ENCODE measurements around the gene ASXL1.

Gene ASXL1

DNA sequence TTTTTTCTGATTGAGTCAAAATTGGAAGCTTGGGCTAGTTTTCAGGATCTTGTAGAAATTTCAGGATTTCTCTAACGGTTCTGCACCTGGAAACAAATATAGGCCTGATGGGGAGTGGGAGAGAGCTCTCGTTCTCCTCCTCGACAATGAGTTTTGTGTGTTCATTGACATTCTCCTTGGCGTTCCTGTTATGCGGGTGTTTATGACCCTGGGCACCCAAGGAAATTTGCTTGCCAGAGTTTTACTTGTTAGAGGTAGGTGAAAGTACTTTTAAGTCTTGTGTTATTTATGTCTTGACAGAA, 2.2 kb downstream of the ASXL1 start:
- Histone ChIP-seq H3K4me1 (peaks cover 0 to 73% (median 38%) of the 10 kb centered on the region in 4 donors), H3K27me3 (no peaks in the 10 kb centered on the region), H3K9me3 (no peaks in the 10 kb centered on the region), H3K36me3 (no peaks in the 10 kb centered on the region), H3K27ac (peak overlapping the region; percentile 52 to 87), H3K4me3 (peak overlapping the region; percentile 60 to 90)
- intact Hi-C loops (cut with DNase I; ENCODE audit: low total_unique reads): no loop called here
- TF ChIP-seq, protein P1, sequence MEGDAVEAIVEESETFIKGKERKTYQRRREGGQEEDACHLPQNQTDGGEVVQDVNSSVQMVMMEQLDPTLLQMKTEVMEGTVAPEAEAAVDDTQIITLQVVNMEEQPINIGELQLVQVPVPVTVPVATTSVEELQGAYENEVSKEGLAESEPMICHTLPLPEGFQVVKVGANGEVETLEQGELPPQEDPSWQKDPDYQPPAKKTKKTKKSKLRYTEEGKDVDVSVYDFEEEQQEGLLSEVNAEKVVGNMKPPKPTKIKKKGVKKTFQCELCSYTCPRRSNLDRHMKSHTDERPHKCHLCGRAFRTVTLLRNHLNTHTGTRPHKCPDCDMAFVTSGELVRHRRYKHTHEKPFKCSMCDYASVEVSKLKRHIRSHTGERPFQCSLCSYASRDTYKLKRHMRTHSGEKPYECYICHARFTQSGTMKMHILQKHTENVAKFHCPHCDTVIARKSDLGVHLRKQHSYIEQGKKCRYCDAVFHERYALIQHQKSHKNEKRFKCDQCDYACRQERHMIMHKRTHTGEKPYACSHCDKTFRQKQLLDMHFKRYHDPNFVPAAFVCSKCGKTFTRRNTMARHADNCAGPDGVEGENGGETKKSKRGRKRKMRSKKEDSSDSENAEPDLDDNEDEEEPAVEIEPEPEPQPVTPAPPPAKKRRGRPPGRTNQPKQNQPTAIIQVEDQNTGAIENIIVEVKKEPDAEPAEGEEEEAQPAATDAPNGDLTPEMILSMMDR (IDR thresholded peaks at IDR 0.05): no peak
- no peak for DNase-seq

DNA sequence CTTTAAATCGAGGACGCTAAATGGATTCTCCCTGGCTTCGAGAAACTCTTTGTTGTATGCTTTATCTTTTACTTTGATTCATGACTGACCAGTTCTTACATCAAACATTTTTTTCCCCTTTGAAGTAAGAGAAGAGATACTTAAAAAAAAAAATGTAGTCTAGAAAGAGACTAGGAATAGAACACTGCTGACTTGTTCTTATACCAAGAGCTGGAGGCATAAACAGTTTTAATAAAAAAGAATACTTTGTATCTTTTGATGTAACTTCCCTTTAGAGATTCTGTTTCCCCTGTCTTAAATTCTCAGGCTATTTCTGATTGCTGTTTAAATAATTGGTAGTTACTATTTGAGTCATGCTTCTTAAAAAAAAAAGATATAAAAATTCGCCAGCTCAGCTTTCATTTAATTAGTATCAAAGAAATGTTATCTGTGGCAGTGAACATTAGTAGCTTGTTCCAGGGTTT, 4.8 kb downstream of the ASXL1 start:
- intact Hi-C loops (cut with DNase I; ENCODE audit: low total_unique reads): no loop called here
- Histone ChIP-seq H3K36me3 (no peaks in the 10 kb centered on the region), H3K27ac (peak overlapping the region in 1 of 2 donors; percentile 13)

DNA sequence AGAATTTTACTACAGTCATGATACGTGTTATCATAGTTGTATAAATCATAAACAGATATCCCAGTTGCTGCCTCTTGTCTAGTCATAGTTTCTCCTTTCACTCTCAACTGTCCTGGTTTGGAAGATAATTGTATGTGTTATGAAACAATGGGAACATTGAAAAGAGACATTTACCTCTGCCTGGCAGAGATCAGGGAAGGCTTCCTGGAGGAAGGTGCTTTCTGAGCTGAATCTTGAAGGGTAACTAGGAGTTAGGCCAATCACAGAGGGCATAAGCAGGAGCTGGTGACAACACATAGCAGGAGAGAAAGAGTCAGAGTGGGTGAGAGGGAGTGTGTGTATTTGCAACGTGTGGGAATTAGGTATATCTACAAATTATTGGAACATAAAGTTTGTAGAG, 5.4 kb downstream of the ASXL1 start:
- intact Hi-C loops (cut with DNase I; ENCODE audit: low total_unique reads): no loop called here
- Histone ChIP-seq H3K27ac (peak overlapping the region in 1 of 2 donors; percentile 13), H3K4me3 (no peak overlapping the region), H3K27me3 (no peaks in the 10 kb centered on the region), H3K9me3 (no peaks in the 10 kb centered on the region), H3K4me1 (peaks cover 0 to 85% (median 42%) of the 10 kb centered on the region in 4 donors), H3K36me3 (no peaks in the 10 kb centered on the region)
- no peak for DNase-seq
- TF ChIP-seq, protein P1 (IDR thresholded peaks at IDR 0.05): no peak

More for the DNA sequence above, 4.8 kb downstream of the ASXL1 start:
- Histone ChIP-seq H3K4me1 (peaks cover 0 to 82% (median 40%) of the 10 kb centered on the region in 4 donors), H3K4me3 (no peak overlapping the region), H3K9me3 (no peaks in the 10 kb centered on the region), H3K27me3 (no peaks in the 10 kb centered on the region)
- no peak for DNase-seq
- TF ChIP-seq, protein P1 (IDR thresholded peaks at IDR 0.05): no peak

DNA sequence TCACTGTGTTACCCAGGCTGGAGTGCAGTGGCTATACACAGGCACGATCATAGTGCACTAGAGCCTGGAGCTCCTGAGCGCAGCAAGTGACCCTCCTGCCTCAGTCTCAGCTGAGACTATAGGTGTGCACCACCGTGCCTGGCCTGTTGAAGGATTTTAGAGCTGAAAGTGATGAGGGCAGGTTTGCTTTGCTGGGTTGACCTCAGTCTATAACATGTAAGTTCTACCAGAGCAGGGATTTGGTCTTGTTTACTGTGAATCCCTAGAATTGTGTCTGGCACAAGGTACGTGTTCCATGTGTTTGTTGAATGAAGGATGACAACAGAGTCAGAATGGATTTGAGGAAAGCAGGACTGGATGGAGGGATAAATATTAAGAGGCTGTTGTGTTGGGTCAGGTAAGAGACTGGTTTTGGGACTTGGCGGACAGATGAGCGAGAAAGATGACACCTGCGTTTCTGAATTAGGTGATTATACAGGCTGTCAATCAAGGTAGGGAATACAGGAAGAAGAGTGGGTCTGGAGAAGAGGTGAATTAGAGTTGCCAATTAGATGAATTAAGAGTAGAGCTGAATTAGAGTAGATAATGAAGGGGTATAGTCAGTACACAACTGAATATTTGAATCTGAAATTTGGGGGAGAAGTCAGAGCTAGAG, 6.5 kb downstream of the ASXL1 start:
- intact Hi-C loops (cut with DNase I; ENCODE audit: low total_unique reads): no loop called here
- DNase-seq: no peak

DNA sequence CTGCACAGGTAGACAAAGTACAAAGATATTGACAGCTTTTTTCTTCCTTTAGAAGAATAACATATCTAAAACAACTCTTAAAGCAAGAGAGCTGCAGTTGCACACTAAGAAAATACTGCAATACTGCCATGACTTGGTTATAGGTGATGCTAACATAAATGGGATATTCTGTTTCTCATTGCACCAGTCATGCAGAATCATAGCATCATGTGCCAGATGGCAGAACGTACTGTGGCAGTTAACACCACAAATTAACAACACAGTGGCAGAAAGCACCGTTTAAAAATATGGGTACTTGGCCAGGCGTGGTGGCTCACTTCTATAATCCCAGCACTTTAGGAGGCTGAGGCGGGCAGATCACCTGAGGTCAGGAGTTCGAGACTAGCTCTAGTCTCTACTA, 7.4 kb downstream of the ASXL1 start:
- Histone ChIP-seq H3K36me3 (peaks cover 5 to 13% (median 5%) of the 10 kb centered on the region in 3 donors), H3K27me3 (no peaks in the 10 kb centered on the region), H3K9me3 (no peaks in the 10 kb centered on the region), H3K27ac (no peak overlapping the region), H3K4me1 (peaks cover 0 to 75% (median 39%) of the 10 kb centered on the region in 4 donors), H3K4me3 (no peak overlapping the region)
- intact Hi-C loops (cut with DNase I; ENCODE audit: low total_unique reads): no loop called here
- TF ChIP-seq, protein P1 (IDR thresholded peaks at IDR 0.05): no peak
- DNase-seq: no peak

More for the DNA sequence above, 6.5 kb downstream of the ASXL1 start:
- no peak overlapping the region for H3K27ac ChIP-seq
- H3K36me3 ChIP-seq: peaks cover under 1 to 9% (median 1%) of the 10 kb centered on the region in 3 donors
- no peaks in the 10 kb centered on the region for H3K27me3 ChIP-seq
- H3K4me1 ChIP-seq: peaks cover 0 to 84% (median 40%) of the 10 kb centered on the region in 4 donors
- TF ChIP-seq, protein P1 (IDR thresholded peaks at IDR 0.05): no peak
- no peaks in the 10 kb centered on the region for H3K9me3 ChIP-seq
- no peak overlapping the region for H3K4me3 ChIP-seq

All from tibial artery (tissue), 4 donors.